Articular chondrocyte of knee joint (primary cell): Measurements from ENCODE around the gene ANO6. TPM values are rescaled to one million over a fixed set of nuclear protein-coding genes. Genes with fewer than 3 reads are reported as not detected.

Experiments used
- small RNA-seq: library from RNA; depleted of rRNA; stranded (forward); fragments of <200 nt; gene quantifications from one replicate; pipeline ENCODE3, GENCODE V24; 2012
- total RNA-seq: library from RNA; depleted of rRNA; stranded (reverse); fragments of >200 nt; gene quantifications from 2 replicates; pipeline ENCODE4 v1.2.3, GENCODE V29; 2012

Gene ANO6
- total RNA-seq = 57.5 and 62.9 TPM in 2 replicates

GRCh38 chr12:45215419-45216229 lies at the start of gene ANO6:
TSS of gene ANO6 (plus strand) at chr12:45216095. CDS start at chr12:45216322, 227 bp downstream.

Small RNAs within 50 kb of the gene (small RNA-seq; reads per million reads assigned to genes)
- not detected for gene AC009248.2

Other genes with a start within 250 kb of the ANO6 start
- gene DBX2, start 165.0 kb upstream of the ANO6 start, total RNA-seq = not detected in 2 replicates